Measurements from ENCODE around the gene PLA2G4D.

DNA sequence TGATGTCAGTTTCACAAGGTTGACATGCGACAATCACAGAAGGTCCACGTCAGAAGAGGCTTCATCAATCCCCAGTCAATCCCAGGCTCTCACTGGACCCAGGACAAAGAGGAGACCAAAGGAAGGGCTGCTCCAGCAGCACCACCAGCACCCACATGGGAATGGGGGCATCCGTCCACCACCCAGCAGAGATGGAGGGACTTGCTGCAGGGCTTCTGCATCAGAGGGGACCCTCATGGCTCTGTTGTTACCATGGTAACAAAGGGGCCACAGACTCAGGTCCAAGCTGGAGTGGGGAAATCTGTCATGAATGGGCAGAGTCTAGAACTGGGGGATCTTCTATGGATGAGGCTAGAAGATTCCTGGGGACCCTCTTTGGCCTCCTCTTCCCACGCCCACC lies 49.0 kb upstream of the PLA2G4D start:
- TF ChIP-seq, protein P1, sequence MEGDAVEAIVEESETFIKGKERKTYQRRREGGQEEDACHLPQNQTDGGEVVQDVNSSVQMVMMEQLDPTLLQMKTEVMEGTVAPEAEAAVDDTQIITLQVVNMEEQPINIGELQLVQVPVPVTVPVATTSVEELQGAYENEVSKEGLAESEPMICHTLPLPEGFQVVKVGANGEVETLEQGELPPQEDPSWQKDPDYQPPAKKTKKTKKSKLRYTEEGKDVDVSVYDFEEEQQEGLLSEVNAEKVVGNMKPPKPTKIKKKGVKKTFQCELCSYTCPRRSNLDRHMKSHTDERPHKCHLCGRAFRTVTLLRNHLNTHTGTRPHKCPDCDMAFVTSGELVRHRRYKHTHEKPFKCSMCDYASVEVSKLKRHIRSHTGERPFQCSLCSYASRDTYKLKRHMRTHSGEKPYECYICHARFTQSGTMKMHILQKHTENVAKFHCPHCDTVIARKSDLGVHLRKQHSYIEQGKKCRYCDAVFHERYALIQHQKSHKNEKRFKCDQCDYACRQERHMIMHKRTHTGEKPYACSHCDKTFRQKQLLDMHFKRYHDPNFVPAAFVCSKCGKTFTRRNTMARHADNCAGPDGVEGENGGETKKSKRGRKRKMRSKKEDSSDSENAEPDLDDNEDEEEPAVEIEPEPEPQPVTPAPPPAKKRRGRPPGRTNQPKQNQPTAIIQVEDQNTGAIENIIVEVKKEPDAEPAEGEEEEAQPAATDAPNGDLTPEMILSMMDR (IDR thresholded peaks at IDR 0.05): no peak
- TF ChIP-seq POLR2A (IDR thresholded peaks at IDR 0.05): no peak
